Measurements from ENCODE around the gene MAPK9. TPM values are rescaled to one million over a fixed set of nuclear protein-coding genes. Genes with fewer than 3 reads are reported as not detected.

The MAPK9 gene
- total RNA-seq, 3 donors from 2014 or later, result 37.4 to 54.1 (median 41.3) TPM

DNA sequence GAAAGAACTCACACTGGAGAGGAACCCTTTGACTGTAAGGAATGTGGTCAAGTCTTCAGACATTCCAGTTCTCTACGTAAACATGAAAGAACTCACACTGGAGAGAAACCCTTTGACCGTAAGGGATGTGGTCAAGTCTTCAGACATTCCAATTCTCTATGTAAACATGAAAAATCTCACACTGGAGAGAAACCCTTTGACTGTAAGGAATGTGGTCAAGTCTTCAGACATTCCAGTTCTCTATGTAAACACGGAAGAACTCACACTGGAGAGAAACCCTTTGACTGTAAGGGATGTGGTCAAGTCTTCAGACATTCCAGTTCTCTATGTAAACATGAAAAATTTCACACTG, 32.6 kb downstream of the MAPK9 start:
- TF ChIP-seq, protein P1, sequence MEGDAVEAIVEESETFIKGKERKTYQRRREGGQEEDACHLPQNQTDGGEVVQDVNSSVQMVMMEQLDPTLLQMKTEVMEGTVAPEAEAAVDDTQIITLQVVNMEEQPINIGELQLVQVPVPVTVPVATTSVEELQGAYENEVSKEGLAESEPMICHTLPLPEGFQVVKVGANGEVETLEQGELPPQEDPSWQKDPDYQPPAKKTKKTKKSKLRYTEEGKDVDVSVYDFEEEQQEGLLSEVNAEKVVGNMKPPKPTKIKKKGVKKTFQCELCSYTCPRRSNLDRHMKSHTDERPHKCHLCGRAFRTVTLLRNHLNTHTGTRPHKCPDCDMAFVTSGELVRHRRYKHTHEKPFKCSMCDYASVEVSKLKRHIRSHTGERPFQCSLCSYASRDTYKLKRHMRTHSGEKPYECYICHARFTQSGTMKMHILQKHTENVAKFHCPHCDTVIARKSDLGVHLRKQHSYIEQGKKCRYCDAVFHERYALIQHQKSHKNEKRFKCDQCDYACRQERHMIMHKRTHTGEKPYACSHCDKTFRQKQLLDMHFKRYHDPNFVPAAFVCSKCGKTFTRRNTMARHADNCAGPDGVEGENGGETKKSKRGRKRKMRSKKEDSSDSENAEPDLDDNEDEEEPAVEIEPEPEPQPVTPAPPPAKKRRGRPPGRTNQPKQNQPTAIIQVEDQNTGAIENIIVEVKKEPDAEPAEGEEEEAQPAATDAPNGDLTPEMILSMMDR (IDR thresholded peaks at IDR 0.05), result no peak
- ATAC-seq (no peak), DNase-seq (no peak)
- Histone ChIP-seq H3K9me3 (peaks cover 100% of the 10 kb centered on the region), H3K4me1 (ENCODE audit: low read depth) (no peaks in the 10 kb centered on the region), H3K36me3 (ENCODE audit: low read depth) (peaks cover 30% of the 10 kb centered on the region), H3K4me3 (no peak overlapping the region)
- intact Hi-C loops (cut with DNase I, micrococcal nuclease), result no loop called here

DNA sequence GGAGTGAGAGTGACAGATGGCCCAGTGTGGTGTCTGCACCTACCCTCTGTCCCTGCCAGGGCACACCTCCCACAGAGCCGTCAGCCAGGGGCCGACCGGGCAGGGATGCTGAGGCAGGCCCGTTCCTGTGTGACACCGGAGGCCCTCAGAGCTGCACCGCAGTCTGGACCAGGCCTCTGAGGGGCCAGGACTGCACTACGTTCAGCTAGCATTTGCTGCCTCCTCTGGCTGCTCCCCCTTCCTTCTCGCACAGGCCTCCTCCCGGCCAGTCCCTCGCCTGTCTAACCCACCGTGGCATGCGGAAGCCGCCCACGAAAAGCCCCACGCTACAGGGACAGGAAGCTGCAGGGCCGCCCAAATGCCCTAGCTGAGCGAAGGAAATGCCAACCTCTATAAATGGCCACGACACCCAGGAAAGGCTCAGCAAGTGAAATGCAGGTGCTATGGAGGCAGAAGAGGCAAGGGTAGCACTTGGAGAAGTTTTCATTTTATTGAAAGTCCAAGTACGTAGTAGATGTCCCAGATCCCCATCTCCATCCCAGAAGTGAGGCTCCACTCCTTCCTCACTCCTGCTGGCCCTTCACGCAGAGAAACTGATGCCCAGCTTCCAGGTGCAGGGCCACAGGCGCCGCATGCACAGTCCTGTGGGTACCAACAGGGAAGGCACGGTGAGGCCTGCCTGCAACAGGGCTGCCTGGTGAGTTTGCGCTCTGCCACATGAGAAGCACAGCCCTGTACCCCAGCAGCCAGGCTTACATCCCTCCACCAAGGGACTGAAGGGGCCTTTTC, 38.7 kb downstream of the MAPK9 start:
- DNase-seq, result no peak
- peaks cover 96% of the 10 kb centered on the region for H3K9me3 ChIP-seq
- H3K4me1 ChIP-seq (ENCODE audit: low read depth), result no peaks in the 10 kb centered on the region
- H3K4me3 ChIP-seq, result no peak overlapping the region
- H3K36me3 ChIP-seq (ENCODE audit: low read depth), result peaks cover 11% of the 10 kb centered on the region
- TF ChIP-seq, protein P1 (IDR thresholded peaks at IDR 0.05), result no peak
- no peak for ATAC-seq
- intact Hi-C loops (cut with DNase I, micrococcal nuclease), result no loop called here

DNA sequence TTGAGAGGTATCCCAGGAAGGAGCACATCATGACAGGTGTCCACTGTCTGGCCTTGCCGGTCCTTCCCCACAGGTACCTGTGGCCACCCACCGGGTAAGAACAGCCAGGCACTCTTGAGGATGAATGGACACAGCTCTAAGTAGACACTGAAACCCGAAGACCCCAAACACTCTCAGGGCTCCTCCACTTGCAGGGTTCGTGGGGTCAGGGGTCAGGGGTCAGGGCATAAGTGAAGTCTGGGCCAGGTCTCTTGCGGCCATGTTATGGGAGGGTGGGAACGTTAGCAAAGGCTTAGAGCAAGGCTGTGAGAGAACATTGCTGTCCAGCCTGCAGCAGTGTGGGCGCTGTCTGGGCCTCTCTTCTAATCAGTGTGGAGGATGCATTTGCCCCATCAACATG, 40.0 kb downstream of the MAPK9 start:
- H3K4me3 ChIP-seq, result no peak overlapping the region
- peaks cover 94% of the 10 kb centered on the region for H3K9me3 ChIP-seq
- ATAC-seq, result no peak
- TF ChIP-seq, protein P1 (IDR thresholded peaks at IDR 0.05), result no peak
- no peaks in the 10 kb centered on the region for H3K4me1 ChIP-seq (ENCODE audit: low read depth)
- intact Hi-C loops (cut with DNase I, micrococcal nuclease), result no loop called here
- peaks cover 10% of the 10 kb centered on the region for H3K36me3 ChIP-seq (ENCODE audit: low read depth)
- no peak for DNase-seq

DNA sequence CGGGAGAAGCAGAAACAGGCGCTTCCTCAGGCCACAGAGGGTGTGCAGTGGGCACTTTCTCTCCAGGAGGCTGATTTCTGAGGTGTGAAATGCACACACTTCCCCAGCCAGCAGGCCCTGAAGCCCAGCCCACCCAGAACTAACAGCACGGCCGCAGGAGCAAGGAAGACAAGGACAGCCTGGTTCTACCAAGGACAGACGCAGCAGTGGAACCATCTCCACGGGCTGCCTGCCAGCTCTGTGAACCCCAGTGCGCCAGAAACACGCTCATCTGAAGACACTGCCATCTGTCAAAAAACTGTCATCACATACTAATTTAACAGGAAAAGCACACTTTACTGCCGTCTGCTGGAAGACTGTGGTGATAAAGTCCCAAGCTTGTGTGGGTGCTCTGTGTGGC, 40.7 kb downstream of the MAPK9 start:
- intact Hi-C loops (cut with DNase I, micrococcal nuclease), result no loop called here
- Histone ChIP-seq H3K9me3 (peaks cover 92% of the 10 kb centered on the region), H3K36me3 (ENCODE audit: low read depth) (peaks cover 10% of the 10 kb centered on the region), H3K4me3 (no peak overlapping the region), H3K4me1 (ENCODE audit: low read depth) (no peaks in the 10 kb centered on the region)
- no peak for ATAC-seq
- TF ChIP-seq, protein P1 (IDR thresholded peaks at IDR 0.05), result no peak
- no peak for DNase-seq

DNA sequence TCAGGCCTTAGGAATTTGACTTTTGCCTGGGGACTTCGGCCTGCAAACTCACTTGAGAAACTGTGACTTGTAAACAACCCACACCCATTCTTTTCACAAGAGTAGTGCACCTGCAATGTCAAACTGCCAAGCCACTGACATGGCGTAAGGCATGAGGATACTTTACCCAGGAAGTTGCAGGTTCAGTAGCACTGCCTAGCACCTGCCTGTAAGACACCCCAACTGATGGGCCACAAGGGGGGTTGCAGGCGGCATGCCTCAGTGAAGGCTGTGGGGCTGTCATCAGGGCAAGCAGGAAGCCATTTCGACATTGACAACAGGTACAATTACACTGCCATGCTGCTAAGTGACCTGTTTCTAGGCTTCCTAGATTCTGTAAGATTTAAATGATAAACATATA, 41.6 kb downstream of the MAPK9 start:
- no peaks in the 10 kb centered on the region for H3K4me1 ChIP-seq (ENCODE audit: low read depth)
- TF ChIP-seq, protein P1 (IDR thresholded peaks at IDR 0.05), result no peak
- ATAC-seq (no peak), DNase-seq (no peak)
- intact Hi-C loops (cut with DNase I, micrococcal nuclease), result no loop called here
- H3K36me3 ChIP-seq (ENCODE audit: low read depth), result peaks cover 10% of the 10 kb centered on the region
- H3K4me3 ChIP-seq, result no peak overlapping the region
- H3K9me3 ChIP-seq, result peaks cover 87% of the 10 kb centered on the region
